HEK293T (cell line): ENCODE data around the gene SLC36A3.
"Not testable (repeated sequence)": the region's sequence is repeated elsewhere in the genome, so short reads cannot be mapped to it uniquely, and the experiment has no call there.

ENCODE experiments used
- CTCF ChIA-PET: fragments of 350-600 bp; formaldehyde crosslinking; extraction: SDS; loops from one replicate; lab custom pipeline; 2021; ENCODE audit warnings: antibody characterized with exemption, inconsistent platforms; lab: Yijun Ruan, JAX
- POLR2A ChIA-PET: fragments of 350-600 bp; formaldehyde crosslinking; extraction: SDS; loops from one replicate; lab custom pipeline; 2020; ENCODE audit warnings: antibody characterized with exemption, inconsistent platforms; lab: Yijun Ruan, JAX
- DNase-seq: peaks from one replicate; pipeline ENCODE4 v3.0.0; 2012; ENCODE audit warnings: mixed read lengths; ENCODE audit errors: extremely low spot score
- ARNT ChIP-seq: fragments of 450-650 bp; IDR thresholded peaks from 2 replicates; pipeline ENCODE4 v1.6.1; 2017; ENCODE audit warnings: mild to moderate bottlenecking
- BHLHE40 ChIP-seq: fragments of 450-650 bp; IDR thresholded peaks from 2 replicates; pipeline ENCODE4 v1.6.1; 2016; ENCODE audit warnings: mild to moderate bottlenecking, moderate library complexity, borderline replicate concordance
- CTBP1 ChIP-seq: fragments of 450-650 bp; IDR thresholded peaks from 2 replicates; pipeline ENCODE4 v1.6.1; 2016; ENCODE audit warnings: borderline replicate concordance
- ELF4 ChIP-seq: fragments of 450-650 bp; IDR thresholded peaks from 2 replicates; pipeline ENCODE4 v1.6.1; 2017; ENCODE audit warnings: antibody characterized with exemption
- FOXA1 ChIP-seq: fragments of 450-650 bp; IDR thresholded peaks from 2 replicates; pipeline ENCODE4 v1.6.1; 2016; ENCODE audit warnings: mild to moderate bottlenecking
- FOXK2 ChIP-seq: fragments of 450-650 bp; IDR thresholded peaks from 2 replicates; pipeline ENCODE4 v1.6.1; 2016; ENCODE audit warnings: mild to moderate bottlenecking
- FOXM1 ChIP-seq: fragments of 450-650 bp; IDR thresholded peaks from 2 replicates; pipeline ENCODE4 v1.6.1; 2017; ENCODE audit warnings: mild to moderate bottlenecking, borderline replicate concordance
- HDGF ChIP-seq: fragments of 450-650 bp; IDR thresholded peaks from 2 replicates; pipeline ENCODE4 v1.6.1; 2017; ENCODE audit warnings: antibody characterized with exemption, borderline replicate concordance
- L3MBTL2 ChIP-seq: fragments of 450-650 bp; conservative IDR thresholded peaks from 2 replicates; pipeline ENCODE4 v1.6.1; 2016; ENCODE audit warnings: mild to moderate bottlenecking
- LEF1 ChIP-seq: fragments of 450-650 bp; IDR thresholded peaks from 2 replicates; pipeline ENCODE4 v1.6.1; 2017; ENCODE audit warnings: mild to moderate bottlenecking, borderline replicate concordance
- NFRKB ChIP-seq: fragments of 450-650 bp; IDR thresholded peaks from 2 replicates; pipeline ENCODE4 v1.6.1; 2016; ENCODE audit warnings: mild to moderate bottlenecking, moderate library complexity
- PKNOX1 ChIP-seq: fragments of 450-650 bp; IDR thresholded peaks from 2 replicates; pipeline ENCODE4 v1.6.1; 2016
- SP1 ChIP-seq: fragments of 450-650 bp; IDR thresholded peaks from 2 replicates; pipeline ENCODE4 v1.6.1; 2017
- SUZ12 ChIP-seq: fragments of 450-650 bp; IDR thresholded peaks from 2 replicates; pipeline ENCODE4 v1.6.1; 2016; ENCODE audit warnings: mild to moderate bottlenecking
- TARDBP ChIP-seq: fragments of 450-650 bp; IDR thresholded peaks from 2 replicates; pipeline ENCODE4 v1.6.1; 2016
- ZNF384 ChIP-seq: fragments of 450-650 bp; IDR thresholded peaks from 2 replicates; pipeline ENCODE4 v1.6.1; 2016

Gene SLC36A3

GRCh38 chr5:151239237-151239861 lies 64.2 kb downstream of the SLC36A3 start:
- CTCF ChIA-PET = interaction anchor here (0.6 to 3.2 kb wide), 11 partner anchors 9 to 192 kb away, joined by 3 to 26 read pairs (median 4); partner anchors contain the start of genes CCDC69 and TNIP1
- TF ChIP-seq FOXA1 (no peak), SUZ12 (no peak), SP1 (no peak), NFRKB (no peak), ZNF384 (no peak), BHLHE40 (no peak), ARNT (no peak), HDGF (no peak), L3MBTL2 (no peak), TARDBP (no peak), CTBP1 (no peak), ELF4 (no peak), PKNOX1 (no peak), FOXK2 (no peak), LEF1 (no peak), FOXM1 (no peak)
- DNase-seq = peak; percentile 76
- POLR2A ChIA-PET = interaction anchor here (0.9 kb wide), 1 partner anchor 113 kb away, joined by 3 read pairs; no protein-coding TSS in a partner anchor

GRCh38 chr5:151238303-151238741 lies 65.2 kb downstream of the SLC36A3 start:
- CTCF ChIA-PET = interaction anchor here (0.5 to 3.2 kb wide), 15 partner anchors 8 to 598 kb away, joined by 3 to 26 read pairs (median 4); partner anchors contain the start of genes CCDC69 and SYNPO

GRCh38 chr5:151237685-151238084 lies 65.9 kb downstream of the SLC36A3 start:
- POLR2A ChIA-PET = no interaction called here
- no peak for TF ChIP-seq FOXM1
- TF ChIP-seq ARNT = no peak
- no peak for TF ChIP-seq ZNF384
- no peak for TF ChIP-seq ELF4
- no peak for TF ChIP-seq SP1
- no peak for TF ChIP-seq CTBP1
- no peak for TF ChIP-seq NFRKB
- no peak for TF ChIP-seq LEF1
- no peak for TF ChIP-seq PKNOX1
- no peak for TF ChIP-seq FOXK2
- no peak for TF ChIP-seq SUZ12
- TF ChIP-seq BHLHE40 = no peak
- no peak for TF ChIP-seq HDGF
- no peak for TF ChIP-seq L3MBTL2
- TF ChIP-seq FOXA1 = no peak
- no peak for TF ChIP-seq TARDBP
- DNase-seq = no peak
- CTCF ChIA-PET = interaction anchor here (0.8 to 3.2 kb wide), 5 partner anchors 9 to 436 kb away, joined by 4 to 26 read pairs (median 5); no protein-coding TSS in a partner anchor

More at GRCh38 chr5:151238303-151238741, 65.2 kb downstream of the SLC36A3 start:
- DNase-seq = no peak
- POLR2A ChIA-PET = interaction anchor here (0.9 kb wide), 1 partner anchor 112 kb away, joined by 3 read pairs; no protein-coding TSS in a partner anchor
- no peak for TF ChIP-seq SP1
- TF ChIP-seq HDGF = no peak
- TF ChIP-seq PKNOX1 = no peak
- TF ChIP-seq ZNF384 = no peak
- TF ChIP-seq L3MBTL2 = no peak
- TF ChIP-seq ELF4 = no peak
- no peak for TF ChIP-seq BHLHE40
- no peak for TF ChIP-seq SUZ12
- no peak for TF ChIP-seq FOXA1
- no peak for TF ChIP-seq TARDBP
- TF ChIP-seq LEF1 = no peak
- TF ChIP-seq FOXM1 = no peak
- TF ChIP-seq CTBP1 = no peak

- TF ChIP-seq ARNT = no peak
- no peak for TF ChIP-seq ZNF384
- TF ChIP-seq PKNOX1 = no peak
- no peak for TF ChIP-seq TARDBP
- TF ChIP-seq L3MBTL2 = no peak
- no peak for TF ChIP-seq FOXM1
- no peak for TF ChIP-seq SUZ12
- TF ChIP-seq NFRKB = no peak
- TF ChIP-seq CTBP1 = no peak
- TF ChIP-seq FOXA1 = no peak
- no peak for TF ChIP-seq FOXK2
- TF ChIP-seq ELF4 = no peak
- DNase-seq = no peak
- POLR2A ChIA-PET = no interaction called here
- CTCF ChIA-PET = interaction anchor here (3.2 kb wide), 1 partner anchor 111 kb away, joined by 26 read pairs; no protein-coding TSS in a partner anchor
These were observed 66.7 kb downstream of the SLC36A3 start for GRCh38 chr5:151236888-151237287.

- POLR2A ChIA-PET = interaction anchor here (1.0 kb wide), 1 partner anchor 11 kb away, joined by 3 read pairs; the partner anchor contains the start of gene CCDC69
- DNase-seq, CTCF ChIA-PET: not testable (repeated sequence)
These were observed 68.4 kb downstream of the SLC36A3 start for GRCh38 chr5:151235239-151235571.
